DOHH2 (cell line): ENCODE results near the gene PDHB.
A peak's percentile ranks its signal among the peaks of the same experiment; 100 is the strongest.

Experiments used
- H3F3A ChIP-seq: fragments of 200-600 bp; sonication (generic), shearing (Covaris generic); 2 replicates; pipeline ENCODE4 v1.6.0; 2016; ENCODE audit warnings: antibody characterized with exemption, mild to moderate bottlenecking; ENCODE audit not compliant: control insufficient read depth, insufficient read depth
- H3K27ac ChIP-seq: fragments of 200-600 bp; sonication (generic); 2 replicates; pipeline ENCODE4 v1.5.1; 2014; ENCODE audit warnings: low read depth, mild to moderate bottlenecking, low read length, moderate library complexity
- H3K27me3 ChIP-seq: fragments of 200-600 bp; sonication (generic); 2 replicates; pipeline ENCODE4 v1.6.1; 2014; ENCODE audit warnings: mild to moderate bottlenecking, low read length, mixed read lengths; ENCODE audit not compliant: control insufficient read depth
- H3K36me3 ChIP-seq: fragments of 200-600 bp; sonication (generic); 2 replicates; pipeline ENCODE4 v1.6.1; 2014; ENCODE audit warnings: mild to moderate bottlenecking, low read length, moderate library complexity, mixed read lengths; ENCODE audit not compliant: control insufficient read depth
- H3K4me1 ChIP-seq: fragments of 200-600 bp; sonication (generic); 2 replicates; pipeline ENCODE4 v1.6.1; 2014; ENCODE audit warnings: mild to moderate bottlenecking, low read length, mixed read lengths; ENCODE audit not compliant: control insufficient read depth
- H3K4me2 ChIP-seq: fragments of 200-600 bp; sonication (generic); 2 replicates; pipeline ENCODE4 v1.6.0; 2014; ENCODE audit warnings: mild to moderate bottlenecking, low read length, moderate library complexity
- H3K4me3 ChIP-seq: fragments of 200-600 bp; sonication (generic); 2 replicates; pipeline ENCODE4 v1.5.1; 2014; ENCODE audit warnings: mild to moderate bottlenecking, low read length, mixed read lengths
- H3K79me2 ChIP-seq: fragments of 200-600 bp; sonication (generic); 2 replicates; pipeline ENCODE4 v1.6.1; 2014; ENCODE audit warnings: mild to moderate bottlenecking, low read length, mixed read lengths; ENCODE audit not compliant: control insufficient read depth
- H3K9me2 ChIP-seq: fragments of 200-600 bp; sonication (generic); replicated peaks from 2 replicates; pipeline ENCODE4 v1.6.1; 2014; ENCODE audit warnings: mild to moderate bottlenecking, low read length, mixed read lengths; ENCODE audit not compliant: control insufficient read depth
- H3K9me3 ChIP-seq: fragments of 200-600 bp; sonication (generic); 2 replicates; pipeline ENCODE4 v1.6.1; 2014; ENCODE audit warnings: antibody characterized with exemption, low read length, mixed read lengths; ENCODE audit not compliant: control insufficient read depth, insufficient read depth
- H4K20me1 ChIP-seq: fragments of 200-600 bp; sonication (generic); 2 replicates; pipeline ENCODE4 v1.6.0; 2014; ENCODE audit warnings: low read depth, mild to moderate bottlenecking, antibody characterized with exemption, low read length, moderate library complexity; ENCODE audit not compliant: control insufficient read depth, insufficient read depth
- EZH2phosphoT487 ChIP-seq: fragments of 200-600 bp; sonication (generic); IDR thresholded peaks from 2 replicates; pipeline ENCODE4 v1.6.1; 2017; ENCODE audit warnings: borderline replicate concordance, mild to moderate bottlenecking, antibody characterized with exemption, low read length, moderate library complexity, mixed read lengths
- TF ChIP-seq, protein P1 (sequence below): fragments of 200-600 bp; sonication (generic); IDR thresholded peaks from one replicate; pipeline ENCODE4 v1.5.1; 2014; ENCODE audit warnings: antibody characterized with exemption, mild to moderate bottlenecking, low read depth, low read length; ENCODE audit not compliant: poor library complexity, severe bottlenecking

The PDHB gene

DNA sequence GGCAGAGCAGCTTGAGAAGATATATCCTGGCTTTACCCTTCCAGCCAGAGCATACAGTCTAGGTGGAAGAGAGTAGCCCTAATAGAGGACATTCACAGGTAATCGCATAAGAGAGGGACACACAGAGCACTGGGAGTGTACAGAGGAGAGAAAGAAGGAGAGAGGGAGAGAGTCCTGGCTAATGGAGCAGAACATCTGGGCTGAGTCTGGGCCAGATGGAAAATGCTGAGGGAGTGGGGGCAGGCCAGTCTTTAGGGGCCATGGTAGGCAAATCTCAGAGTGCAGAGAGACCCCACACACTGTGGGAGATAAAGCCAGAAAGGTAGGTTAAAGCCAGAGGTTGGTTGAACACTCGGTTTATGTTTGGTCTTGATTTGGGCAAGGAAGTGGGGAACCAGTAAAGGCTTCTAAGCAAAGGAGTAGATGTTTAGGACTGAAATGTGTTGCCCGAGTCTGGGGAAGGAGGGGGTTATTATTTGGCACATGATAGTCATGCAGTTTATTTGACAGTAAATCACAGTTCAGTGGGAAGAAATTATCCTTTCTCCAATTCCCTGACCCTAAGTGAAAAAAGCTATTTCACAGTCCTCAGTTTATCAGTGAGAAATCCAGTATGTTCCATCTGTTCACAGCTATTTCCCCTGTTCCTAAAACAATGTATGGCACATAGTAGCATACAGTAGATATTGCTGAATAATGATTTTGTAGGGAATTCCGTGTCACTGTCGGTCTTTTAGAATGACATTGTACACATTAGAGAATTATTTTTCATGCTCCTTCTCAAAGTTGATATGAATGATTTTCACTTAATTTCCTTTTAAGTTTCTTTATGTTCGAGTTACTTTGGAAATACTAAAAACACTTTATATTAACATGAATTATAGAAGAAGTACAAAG, 45.7 kb downstream of the PDHB start:
- no peaks in the 10 kb centered on the region for H3K27me3 ChIP-seq
- H3K79me2 ChIP-seq = peaks cover 79% of the 10 kb centered on the region
- H3K9me2 ChIP-seq = no peaks in the 10 kb centered on the region
- peak overlapping the region; percentile 43 for H3K27ac ChIP-seq
- H3K4me3 ChIP-seq = peak overlapping the region; percentile 28; the same call in 1 of the 2 replicates
- peaks cover 59% of the 10 kb centered on the region for H3K4me1 ChIP-seq
- H3F3A ChIP-seq = peaks cover 8% of the 10 kb centered on the region; the same call in 1 of the 2 replicates
- H3K9me3 ChIP-seq = no peaks in the 10 kb centered on the region
- peaks cover 91% of the 10 kb centered on the region for H3K36me3 ChIP-seq
- 0 out of 2 replicates have a peak, but pooled peaks cover 4% of the 10 kb centered on the region for H4K20me1 ChIP-seq
- TF ChIP-seq, protein P1, sequence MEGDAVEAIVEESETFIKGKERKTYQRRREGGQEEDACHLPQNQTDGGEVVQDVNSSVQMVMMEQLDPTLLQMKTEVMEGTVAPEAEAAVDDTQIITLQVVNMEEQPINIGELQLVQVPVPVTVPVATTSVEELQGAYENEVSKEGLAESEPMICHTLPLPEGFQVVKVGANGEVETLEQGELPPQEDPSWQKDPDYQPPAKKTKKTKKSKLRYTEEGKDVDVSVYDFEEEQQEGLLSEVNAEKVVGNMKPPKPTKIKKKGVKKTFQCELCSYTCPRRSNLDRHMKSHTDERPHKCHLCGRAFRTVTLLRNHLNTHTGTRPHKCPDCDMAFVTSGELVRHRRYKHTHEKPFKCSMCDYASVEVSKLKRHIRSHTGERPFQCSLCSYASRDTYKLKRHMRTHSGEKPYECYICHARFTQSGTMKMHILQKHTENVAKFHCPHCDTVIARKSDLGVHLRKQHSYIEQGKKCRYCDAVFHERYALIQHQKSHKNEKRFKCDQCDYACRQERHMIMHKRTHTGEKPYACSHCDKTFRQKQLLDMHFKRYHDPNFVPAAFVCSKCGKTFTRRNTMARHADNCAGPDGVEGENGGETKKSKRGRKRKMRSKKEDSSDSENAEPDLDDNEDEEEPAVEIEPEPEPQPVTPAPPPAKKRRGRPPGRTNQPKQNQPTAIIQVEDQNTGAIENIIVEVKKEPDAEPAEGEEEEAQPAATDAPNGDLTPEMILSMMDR = no peak
- no peak for TF ChIP-seq EZH2phosphoT487
- peak overlapping the region; percentile 39 for H3K4me2 ChIP-seq

DNA sequence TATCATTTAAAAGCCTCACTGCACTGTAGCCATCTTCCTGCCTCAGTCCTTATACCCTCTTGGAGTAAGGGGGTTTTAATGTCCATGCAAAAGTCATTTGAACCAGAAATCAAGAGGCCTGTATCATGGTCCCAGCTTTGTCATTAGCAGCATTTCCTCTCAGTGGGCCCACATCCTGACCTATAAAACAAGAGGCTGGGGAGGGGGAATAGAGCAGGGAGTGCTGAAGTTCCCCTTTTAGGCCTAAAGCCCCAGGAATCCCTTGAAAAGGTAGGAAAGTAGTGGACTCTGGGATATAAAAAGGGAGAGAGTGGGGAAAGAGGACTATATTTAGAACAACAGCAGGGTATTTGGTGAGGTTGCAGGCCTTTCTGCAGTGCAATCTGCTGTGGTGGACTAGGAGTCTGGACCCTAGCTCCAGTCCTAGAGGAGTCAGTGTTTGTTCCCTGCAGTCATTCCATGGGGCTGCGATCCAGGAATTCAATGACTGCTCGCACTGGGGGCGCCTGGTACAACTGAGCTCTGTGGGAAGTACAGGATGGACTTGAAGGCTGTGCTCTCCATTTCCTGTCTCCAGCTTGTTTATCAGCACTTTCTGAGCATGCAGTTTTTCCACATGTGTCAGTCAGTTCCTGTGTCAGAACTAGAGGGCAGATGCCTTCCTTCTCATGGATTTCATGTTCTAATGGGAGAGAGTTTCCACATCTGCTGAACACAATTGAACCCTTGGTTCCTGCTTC, 46.8 kb downstream of the PDHB start:
- Histone ChIP-seq H3K4me3 (peak overlapping the region; percentile 7; the same call in 1 of the 2 replicates), H3K9me2 (no peaks in the 10 kb centered on the region), H3K27ac (peak overlapping the region; percentile 43; the same call in 1 of the 2 replicates), H3K79me2 (peaks cover 82% of the 10 kb centered on the region), H4K20me1 (0 out of 2 replicates have a peak, but pooled peaks cover 4% of the 10 kb centered on the region), H3K4me2 (peak overlapping the region; percentile 39), H3K4me1 (peaks cover 65% of the 10 kb centered on the region), H3F3A (peaks cover 10% of the 10 kb centered on the region), H3K36me3 (peaks cover 91% of the 10 kb centered on the region), H3K27me3 (no peaks in the 10 kb centered on the region), H3K9me3 (no peaks in the 10 kb centered on the region)
- TF ChIP-seq EZH2phosphoT487 = no peak
- TF ChIP-seq, protein P1 = no peak

DNA sequence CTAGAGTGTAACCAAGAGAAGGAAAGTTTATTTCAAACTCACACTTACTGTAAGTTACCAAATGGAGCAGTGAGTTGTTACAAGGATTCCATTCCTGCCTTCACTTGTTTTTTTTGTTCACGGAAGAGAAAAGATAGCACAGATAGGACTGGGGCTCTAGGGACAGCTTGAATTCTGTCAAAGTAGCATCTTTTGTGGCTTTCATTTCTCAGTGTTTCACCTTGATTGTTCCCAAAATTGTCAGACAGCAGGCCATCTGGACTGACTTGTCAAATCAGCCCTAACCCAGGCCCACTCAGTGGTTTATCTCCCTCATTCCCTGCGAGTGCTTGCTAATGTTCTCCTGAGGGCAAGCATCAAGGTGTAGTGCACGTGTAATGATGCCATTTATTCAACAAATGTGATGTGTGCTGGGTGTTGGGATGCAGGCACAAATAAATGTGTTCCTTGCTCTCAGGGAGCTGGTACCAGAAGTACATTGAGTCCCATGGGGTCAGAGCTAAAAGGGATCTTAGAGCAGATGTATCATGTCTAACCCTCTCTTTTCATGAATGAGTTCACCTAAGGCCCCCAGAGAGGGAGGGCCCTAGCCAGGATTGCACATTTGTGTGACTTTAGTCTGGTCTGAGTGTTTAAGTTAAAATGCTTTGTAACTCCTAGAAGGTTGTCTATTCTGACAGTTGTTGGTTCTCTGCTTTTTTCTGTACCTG, 49.1 kb downstream of the PDHB start:
- H3K4me1 ChIP-seq = peaks cover 68% of the 10 kb centered on the region
- peaks cover 94% of the 10 kb centered on the region for H3K36me3 ChIP-seq
- no peak for TF ChIP-seq EZH2phosphoT487
- no peak overlapping the region for H3K27ac ChIP-seq
- H3F3A ChIP-seq = peaks cover 12% of the 10 kb centered on the region
- H3K9me2 ChIP-seq = no peaks in the 10 kb centered on the region
- H3K79me2 ChIP-seq = peaks cover 91% of the 10 kb centered on the region
- no peaks in the 10 kb centered on the region for H3K9me3 ChIP-seq
- no peak overlapping the region for H3K4me3 ChIP-seq
- no peaks in the 10 kb centered on the region for H3K27me3 ChIP-seq
- no peak overlapping the region for H3K4me2 ChIP-seq
- H4K20me1 ChIP-seq = 0 out of 2 replicates have a peak, but pooled peaks cover 4% of the 10 kb centered on the region
